Globus pallidus (tissue), 1 donor: ENCODE measurements around the gene LSAMP.
"Not testable (repeated sequence)": the region's sequence is repeated elsewhere in the genome, so short reads cannot be mapped to it uniquely, and the experiment has no call there.

Experiments used
- DNase-seq: peaks from one replicate; pipeline ENCODE4 v3.0.0-alpha.2; 2015; ENCODE audit warnings: low spot score

LSAMP gene

DNA sequence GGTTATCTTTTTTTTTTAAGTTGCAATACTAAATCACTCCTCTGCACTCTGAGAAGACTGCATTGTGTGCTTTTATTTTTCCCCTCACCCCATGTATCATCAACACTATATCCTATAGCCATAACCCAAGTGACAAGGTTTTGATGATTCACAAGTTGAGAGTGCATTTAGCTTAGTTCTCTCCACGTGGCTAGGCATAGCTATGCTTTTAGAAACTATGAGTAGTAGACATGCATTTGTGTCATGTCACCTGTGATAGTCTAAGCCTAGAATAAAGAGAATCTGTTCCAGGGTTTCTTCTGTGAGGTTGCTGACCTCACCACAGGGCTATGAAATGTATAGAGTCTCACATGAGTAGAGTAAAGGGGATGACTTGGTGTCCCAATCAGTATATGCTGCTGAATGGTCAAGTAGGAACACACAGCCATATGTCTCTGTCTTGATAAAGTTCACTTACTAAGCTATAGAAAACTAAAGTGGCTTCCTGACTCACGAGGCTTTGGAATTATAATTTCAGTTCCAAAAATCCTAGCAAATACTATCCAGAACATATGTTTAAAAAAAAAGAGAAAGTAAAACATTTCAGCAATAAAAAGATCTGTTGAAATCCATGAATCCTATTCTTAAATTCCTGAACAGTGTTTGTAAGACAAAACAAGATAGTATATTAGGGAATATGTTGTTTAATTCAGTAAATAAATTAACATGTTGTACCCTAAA is 206.3 kb downstream of the LSAMP start:
- DNase-seq: no peak

GRCh38 chr3:116233711-116234357 is 211.5 kb downstream of the LSAMP start:
- no peak for DNase-seq

GRCh38 chr3:116230431-116231020 is 214.8 kb downstream of the LSAMP start:
- no peak for DNase-seq

DNA sequence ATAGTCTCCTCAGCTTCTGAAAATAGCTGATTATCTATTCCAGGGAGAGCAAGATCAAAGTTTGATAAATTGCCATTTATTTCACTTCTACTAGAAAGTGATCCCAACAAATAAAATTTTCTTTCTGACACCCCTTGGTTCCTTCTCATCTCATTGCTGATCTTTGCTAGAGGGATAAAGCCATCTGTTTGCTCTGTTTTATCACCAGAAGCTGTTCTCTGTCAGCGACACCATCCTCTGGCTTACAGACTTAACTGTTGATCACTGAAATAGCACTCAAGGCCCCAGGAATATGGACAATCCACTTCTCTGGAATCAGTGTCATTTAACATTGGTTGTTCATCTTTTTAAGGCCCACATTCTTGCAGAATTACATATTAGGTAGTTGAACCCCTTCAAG is 219.0 kb downstream of the LSAMP start:
- no peak for DNase-seq

- DNase-seq: no peak
These were observed 228.5 kb downstream of the LSAMP start for GRCh38 chr3:116216761-116217160.

DNA sequence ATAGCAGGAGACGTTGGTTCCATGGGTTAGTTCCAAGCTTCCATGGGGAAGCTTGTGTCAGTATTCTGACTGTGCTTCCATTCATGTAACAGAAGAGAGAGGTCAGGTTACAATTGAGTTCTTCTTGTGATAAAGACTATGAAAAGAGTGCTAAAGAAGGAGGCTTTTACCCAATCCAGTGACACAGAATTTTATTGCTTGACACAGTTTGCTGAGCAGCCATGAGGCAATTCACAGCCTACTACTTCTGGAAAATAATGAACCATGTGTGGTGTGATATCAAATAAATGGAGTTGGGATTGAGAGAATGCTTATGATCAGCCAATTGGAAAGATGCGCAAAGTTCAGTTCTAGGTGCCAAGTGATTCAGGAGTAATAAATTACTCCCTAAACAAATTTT is 233.4 kb downstream of the LSAMP start:
- DNase-seq: no peak

- DNase-seq: not testable (repeated sequence)
These were observed 236.5 kb downstream of the LSAMP start for GRCh38 chr3:116208830-116209229.

DNA sequence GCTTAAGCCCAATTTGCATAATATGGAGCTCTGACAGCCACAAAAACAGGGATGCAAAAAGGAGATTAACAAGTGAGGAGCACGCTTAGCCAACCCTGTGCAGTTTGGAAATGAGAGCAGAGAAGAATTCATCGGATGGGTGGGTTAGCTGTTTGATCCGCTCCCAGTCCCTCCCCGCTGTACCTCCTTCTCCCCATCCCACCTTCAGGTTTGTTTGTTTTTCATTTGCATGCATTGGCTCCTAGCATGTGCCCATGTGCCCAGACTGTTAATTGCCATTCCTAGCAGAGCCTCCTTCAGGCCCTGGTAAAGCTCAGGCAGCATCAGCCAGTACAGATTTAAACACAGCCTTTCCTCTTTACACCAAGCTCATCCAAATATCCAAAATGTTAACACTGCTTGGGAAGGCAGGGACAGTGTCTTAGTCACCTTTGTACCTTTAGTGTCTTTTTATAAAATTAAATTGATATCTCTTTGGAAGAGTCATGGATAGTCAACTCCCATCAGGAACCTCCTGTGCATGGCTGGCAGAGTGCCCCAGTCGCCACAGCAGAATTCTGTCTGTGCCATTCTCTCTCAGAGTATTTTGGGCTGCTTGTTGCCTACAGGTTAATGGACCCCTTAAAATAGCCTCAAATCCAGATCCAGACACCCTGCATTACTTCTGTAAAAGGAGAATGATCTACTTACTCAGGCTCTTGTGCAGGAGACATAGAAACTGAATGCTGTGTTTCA is 244.2 kb downstream of the LSAMP start:
- DNase-seq: no peak

GRCh38 chr3:116199063-116199462 is 246.2 kb downstream of the LSAMP start:
- no peak for DNase-seq

DNA sequence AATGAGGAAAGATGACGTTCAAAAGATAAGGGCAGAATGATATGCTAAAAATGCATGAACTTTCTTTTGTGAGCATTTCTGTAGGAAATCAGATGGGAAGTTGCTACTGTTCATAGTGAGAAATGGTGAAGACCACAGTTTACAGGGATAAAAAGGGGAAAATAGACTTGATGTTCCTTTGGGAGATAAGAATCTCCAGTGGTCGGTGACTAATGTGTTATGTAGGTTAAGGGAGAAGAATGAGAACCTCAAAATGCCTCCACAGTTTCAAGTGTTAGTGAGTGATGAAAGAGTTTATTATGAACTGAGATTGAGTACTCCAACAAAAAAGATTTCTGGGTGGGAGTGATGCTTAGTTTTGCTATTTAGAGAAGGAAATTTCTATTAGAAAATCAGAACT is 247.2 kb downstream of the LSAMP start:
- no peak for DNase-seq

- DNase-seq: no peak
These were observed 252.8 kb downstream of the LSAMP start for GRCh38 chr3:116192464-116192863.

DNA sequence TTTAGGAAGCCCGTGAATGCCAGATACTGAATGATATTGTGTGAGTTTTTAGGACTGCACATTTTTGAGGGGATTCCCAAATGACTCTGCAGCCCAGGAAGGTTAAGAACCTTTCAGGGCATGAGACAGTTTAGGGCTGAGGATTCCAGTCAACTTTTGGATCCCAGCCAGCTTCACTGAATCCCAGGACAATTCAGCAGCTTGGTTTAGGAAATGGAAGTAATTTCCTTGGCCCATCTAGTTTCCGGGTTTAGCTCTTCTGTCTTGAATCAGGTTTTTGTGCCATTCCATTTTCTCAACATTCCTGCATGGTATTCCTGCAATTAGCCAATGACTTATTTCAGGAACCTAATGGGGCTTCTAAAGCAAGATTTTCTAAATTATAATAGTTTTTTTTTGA is 253.9 kb downstream of the LSAMP start:
- DNase-seq: no peak

DNA sequence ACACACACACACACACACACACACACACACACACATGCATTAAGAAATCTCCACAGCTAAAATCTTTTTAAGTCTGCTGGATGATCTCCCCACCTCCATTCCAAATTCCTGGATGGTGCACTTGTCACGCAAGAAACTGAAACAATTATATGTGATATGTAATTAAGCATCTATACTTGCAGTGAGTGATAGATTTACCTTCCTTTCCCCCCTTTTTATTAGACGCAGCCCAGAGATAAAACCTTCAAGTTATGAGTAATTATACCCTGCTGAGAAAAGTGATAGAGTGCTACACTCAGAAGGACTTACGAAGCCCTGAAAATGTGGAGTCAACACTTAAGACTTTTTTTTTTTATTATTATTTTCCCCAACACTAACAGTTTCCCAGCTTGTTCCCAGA is 255.2 kb downstream of the LSAMP start:
- no peak for DNase-seq

DNA sequence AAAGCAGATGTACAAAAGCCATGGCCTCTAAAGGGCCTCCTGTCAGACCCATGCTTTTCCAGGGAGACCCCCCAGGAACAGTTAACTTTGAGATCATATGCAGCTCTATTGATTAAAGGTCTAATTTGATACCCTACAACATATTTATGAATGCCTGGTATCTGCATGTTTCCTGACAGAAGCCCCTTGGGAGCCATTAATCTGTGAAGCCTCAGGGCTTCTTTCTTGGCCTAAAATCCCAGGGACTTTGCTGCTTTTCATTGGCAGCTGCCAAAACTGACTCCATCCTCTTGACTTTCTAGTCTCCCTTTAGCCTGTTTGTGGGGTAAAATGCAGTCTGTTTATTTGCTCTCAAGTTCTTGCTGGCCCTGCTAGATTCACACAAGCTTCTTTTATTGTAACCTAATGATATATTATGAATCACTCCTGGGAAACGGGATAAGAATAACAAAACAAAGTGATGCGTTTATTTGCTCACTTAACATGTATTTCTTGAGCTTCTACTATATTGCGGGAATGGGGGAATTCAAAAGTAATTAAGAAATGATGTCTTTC is 257.0 kb downstream of the LSAMP start:
- no peak for DNase-seq

GRCh38 chr3:116186049-116186448 is 259.2 kb downstream of the LSAMP start:
- DNase-seq: no peak

DNA sequence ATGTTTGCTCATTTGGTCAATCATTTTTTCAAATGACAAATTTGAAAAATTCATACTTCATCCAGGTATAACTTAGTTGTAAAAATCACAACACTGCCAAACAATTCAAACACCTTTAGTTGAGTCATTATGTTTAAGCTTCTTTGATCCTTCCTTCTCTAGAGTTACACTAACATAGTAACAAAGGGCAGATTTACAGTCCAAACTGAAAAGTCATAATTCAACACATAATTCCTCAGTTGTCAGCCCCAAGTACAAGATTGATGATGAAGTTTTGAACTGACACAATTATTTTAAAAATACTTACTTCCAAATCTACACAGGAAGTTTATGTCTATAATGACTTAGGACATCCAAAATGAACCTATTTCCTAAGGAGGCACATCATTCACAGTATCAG is 264.1 kb downstream of the LSAMP start:
- DNase-seq: no peak

DNA sequence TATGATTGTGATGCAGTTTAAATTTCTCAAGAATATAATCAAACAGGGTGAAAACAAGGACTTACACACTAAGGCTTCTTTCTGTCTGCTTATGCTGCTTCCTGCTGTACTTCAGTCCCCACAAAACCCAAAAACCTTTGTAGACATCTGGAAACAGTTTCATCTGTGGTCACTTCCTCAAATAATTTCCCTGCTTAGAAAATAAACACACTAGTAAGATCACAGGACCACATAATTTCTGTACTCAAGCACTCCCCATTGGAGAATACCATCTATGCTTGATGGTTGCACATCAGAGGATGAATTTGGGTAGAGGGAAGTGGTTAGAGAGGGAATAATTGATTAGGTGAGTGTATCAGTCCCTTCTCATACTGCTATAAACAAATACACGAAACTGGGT is 266.2 kb downstream of the LSAMP start:
- DNase-seq: no peak

- no peak for DNase-seq
These were observed 268.2 kb downstream of the LSAMP start for GRCh38 chr3:116176974-116177555.

DNA sequence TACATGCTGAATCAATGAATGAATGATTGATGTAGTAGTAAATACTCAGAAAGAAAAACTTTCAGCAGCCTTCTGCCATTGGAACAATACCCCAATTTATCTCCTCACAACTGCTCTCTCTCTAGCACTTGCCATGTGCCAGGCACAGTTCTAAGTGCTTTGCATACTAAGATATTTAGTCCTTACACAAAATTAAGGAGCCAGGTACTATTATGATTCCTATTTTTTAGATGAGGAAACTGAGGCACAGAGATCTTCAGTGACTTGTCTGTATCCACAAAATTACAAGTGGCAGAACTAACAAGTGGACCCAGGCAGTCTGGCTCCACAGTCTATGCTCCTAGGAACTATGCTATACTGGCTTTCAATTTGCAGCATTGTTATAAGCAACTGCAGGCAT is 279.2 kb downstream of the LSAMP start:
- peak; percentile 80 for DNase-seq

DNA sequence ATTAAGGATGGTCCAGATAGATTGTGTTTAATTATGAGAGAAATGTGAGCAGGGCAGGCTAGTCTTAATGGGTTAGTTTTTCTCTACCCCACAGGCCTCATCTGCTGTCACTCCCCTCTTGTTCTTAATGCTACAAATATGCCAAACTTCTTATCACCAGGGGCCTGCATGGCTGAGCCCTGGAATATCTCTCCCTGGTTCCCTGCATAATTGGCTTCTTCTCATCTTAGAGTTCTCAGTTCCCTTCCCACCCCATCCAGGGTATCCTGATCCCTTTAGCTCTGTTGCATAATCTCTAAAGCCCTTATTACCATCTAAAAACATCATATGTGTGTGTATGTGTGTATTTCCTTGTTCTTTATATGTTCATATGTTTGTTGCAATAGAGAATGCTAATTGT is 279.6 kb downstream of the LSAMP start:
- DNase-seq: no peak

- no peak for DNase-seq
These were observed 280.2 kb downstream of the LSAMP start for GRCh38 chr3:116165135-116165534.

GRCh38 chr3:116164039-116164438 is 281.2 kb downstream of the LSAMP start:
- DNase-seq: no peak
